GM13977 (cell line): ENCODE measurements around the gene CCDC110.

ENCODE experiments used
- DNase-seq: peaks from one replicate; pipeline ENCODE4 v3.0.0; 2012; ENCODE audit warnings: low spot score
- in situ Hi-C: fragments of 300-500 bp; cut with MboI; formaldehyde crosslinking; loops from one replicate; pipeline ENCODE4 v1.12.0; 2022; ENCODE audit warnings: low sequenced_read_pairs, low pct_unique_long_range_greater_than_20kb, mixed read lengths, inconsistent platforms; ENCODE audit not compliant: unreplicated experiment
- TF ChIP-seq, protein P1 (sequence below): IDR thresholded peaks from 2 replicates; pipeline ENCODE4 v1.5.1; 2012; ENCODE audit warnings: mild to moderate bottlenecking, control low read depth; ENCODE audit not compliant: insufficient read depth; ENCODE audit errors: extremely low read depth, missing control alignments

Gene CCDC110

DNA sequence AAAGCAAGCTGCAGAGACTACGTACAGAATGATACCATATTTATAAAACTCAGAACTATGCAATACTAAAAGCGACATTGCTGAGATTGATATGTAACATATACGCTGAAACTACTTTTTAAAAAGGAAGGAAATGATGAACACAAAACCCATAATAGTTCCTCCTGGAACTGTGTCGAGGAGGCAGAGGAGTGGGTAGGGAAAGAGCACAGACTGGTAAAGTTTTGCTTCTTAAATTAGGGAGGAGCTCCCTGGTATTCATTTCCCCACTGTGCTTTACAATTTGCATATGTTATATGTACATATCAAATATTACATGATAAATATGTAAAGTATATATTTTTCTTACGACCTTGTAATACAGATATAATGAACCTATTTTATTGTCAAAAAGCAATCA lies 59.7 kb downstream of the CCDC110 start:
- TF ChIP-seq, protein P1, sequence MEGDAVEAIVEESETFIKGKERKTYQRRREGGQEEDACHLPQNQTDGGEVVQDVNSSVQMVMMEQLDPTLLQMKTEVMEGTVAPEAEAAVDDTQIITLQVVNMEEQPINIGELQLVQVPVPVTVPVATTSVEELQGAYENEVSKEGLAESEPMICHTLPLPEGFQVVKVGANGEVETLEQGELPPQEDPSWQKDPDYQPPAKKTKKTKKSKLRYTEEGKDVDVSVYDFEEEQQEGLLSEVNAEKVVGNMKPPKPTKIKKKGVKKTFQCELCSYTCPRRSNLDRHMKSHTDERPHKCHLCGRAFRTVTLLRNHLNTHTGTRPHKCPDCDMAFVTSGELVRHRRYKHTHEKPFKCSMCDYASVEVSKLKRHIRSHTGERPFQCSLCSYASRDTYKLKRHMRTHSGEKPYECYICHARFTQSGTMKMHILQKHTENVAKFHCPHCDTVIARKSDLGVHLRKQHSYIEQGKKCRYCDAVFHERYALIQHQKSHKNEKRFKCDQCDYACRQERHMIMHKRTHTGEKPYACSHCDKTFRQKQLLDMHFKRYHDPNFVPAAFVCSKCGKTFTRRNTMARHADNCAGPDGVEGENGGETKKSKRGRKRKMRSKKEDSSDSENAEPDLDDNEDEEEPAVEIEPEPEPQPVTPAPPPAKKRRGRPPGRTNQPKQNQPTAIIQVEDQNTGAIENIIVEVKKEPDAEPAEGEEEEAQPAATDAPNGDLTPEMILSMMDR = no peak
- no peak for DNase-seq
- in situ Hi-C loops = no loop called here

DNA sequence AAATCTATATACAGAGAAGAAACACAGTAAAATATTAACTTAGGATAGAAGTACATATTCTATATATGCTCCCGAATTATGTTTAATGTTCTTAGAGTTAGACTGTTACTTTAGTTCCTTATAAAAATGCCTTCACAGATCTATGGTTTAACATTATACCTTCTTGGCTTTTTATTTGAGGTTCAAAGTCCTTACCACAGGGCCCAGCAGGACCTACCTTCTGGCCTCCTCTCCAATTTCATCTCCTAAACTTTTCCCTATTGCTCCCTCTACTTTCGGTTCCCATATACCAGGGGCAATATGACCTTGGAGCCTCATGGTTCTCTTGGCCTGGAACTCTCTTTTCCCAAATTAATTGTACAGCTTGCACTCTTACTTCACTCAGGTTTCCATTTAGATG lies 63.1 kb downstream of the CCDC110 start:
- in situ Hi-C loops = no loop called here
- TF ChIP-seq, protein P1 = no peak
- no peak for DNase-seq

DNA sequence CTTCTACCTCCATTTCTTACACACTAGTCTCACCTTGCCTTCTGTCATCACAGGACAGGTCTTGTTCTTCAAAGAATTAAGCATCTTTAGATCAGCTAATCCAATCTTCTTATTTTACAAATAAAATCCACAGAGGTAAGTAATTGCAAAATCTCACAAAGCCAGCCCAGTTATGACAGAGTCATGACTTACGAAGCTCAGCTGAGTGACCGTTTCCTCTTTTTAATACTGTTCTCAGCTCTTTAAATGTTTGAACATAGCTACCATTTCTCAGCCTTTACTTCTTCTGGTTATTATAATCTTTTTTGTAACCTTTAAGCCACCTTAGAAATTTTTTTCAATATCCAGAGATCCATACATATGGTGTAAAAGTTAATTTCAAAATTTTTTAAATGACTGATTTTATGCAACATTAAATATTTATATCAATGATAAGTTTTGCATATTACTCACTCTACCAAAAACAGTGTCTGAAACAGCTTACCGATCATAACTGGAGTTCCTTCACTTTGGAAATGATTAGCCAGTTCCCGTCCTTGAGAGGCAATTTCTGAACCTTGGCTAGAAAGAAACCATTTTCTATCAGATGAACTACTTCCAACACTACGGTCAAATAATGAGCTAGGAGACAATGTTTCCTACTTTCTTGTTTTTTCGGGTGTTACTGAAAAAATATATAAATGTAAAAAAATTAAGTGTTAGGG lies 66.1 kb downstream of the CCDC110 start:
- DNase-seq = no peak
- in situ Hi-C loops = no loop called here
- TF ChIP-seq, protein P1 = no peak

DNA sequence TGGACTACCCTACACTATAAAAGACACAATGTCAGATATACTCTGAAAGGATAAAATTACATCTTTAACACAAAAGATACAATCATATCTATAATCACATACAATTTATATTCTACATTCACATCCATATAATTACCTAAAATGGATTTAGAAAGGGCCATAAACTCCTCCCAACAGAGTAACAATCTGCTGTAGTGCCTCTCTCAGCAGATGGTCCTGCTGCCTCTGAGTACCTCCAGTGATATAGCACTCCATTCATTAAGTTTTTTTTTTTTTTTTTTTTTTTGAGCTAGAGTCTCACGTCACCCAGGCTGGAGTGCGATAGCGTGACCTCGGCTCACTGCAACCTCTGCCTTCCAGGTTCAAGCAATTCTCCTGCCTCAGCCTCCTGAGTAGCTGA lies 67.5 kb downstream of the CCDC110 start:
- DNase-seq = no peak
- TF ChIP-seq, protein P1 = no peak
- in situ Hi-C loops = no loop called here

DNA sequence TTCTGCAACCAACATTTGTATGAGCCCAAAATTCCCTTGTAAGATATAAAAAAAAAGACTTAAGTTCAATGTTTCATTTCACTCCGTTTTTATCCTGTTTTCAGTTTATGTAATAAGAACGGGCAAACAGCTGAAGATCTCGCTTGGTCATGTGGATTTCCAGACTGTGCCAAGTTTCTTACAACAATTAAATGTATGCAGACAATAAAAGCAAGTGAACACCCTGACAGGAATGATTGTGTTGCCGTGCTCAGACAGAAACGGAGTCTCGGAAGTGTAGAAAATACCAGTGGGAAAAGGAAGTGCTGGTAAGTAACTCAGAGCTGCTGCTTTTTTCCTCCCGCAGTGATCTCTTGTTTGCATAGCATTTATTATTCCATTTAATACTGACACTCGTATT lies 72.1 kb downstream of the CCDC110 start:
- in situ Hi-C loops = no loop called here
- TF ChIP-seq, protein P1 = no peak
- DNase-seq = no peak

DNA sequence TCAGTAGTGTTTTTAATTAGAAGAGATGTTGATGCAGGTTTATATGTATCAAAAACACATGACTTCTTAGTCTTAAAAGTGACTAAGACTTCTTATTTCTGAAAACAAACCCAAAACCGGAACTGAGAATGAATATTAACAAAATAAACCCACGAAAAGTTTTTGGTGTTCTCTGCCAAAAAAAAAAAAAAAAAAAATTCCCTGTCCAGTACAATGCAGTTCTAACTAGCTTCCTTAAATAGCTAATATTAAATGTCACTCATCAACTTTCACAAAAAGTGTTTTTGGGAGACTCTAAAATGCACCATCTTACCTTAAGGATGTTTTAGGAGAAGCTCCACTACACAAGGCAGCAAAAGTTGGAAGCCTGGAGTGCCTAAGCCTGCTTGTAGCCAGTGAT lies 72.9 kb downstream of the CCDC110 start:
- TF ChIP-seq, protein P1 = no peak
- DNase-seq = no peak
- in situ Hi-C loops = no loop called here
